ENCODE measurements around the gene HCN2.

DNA sequence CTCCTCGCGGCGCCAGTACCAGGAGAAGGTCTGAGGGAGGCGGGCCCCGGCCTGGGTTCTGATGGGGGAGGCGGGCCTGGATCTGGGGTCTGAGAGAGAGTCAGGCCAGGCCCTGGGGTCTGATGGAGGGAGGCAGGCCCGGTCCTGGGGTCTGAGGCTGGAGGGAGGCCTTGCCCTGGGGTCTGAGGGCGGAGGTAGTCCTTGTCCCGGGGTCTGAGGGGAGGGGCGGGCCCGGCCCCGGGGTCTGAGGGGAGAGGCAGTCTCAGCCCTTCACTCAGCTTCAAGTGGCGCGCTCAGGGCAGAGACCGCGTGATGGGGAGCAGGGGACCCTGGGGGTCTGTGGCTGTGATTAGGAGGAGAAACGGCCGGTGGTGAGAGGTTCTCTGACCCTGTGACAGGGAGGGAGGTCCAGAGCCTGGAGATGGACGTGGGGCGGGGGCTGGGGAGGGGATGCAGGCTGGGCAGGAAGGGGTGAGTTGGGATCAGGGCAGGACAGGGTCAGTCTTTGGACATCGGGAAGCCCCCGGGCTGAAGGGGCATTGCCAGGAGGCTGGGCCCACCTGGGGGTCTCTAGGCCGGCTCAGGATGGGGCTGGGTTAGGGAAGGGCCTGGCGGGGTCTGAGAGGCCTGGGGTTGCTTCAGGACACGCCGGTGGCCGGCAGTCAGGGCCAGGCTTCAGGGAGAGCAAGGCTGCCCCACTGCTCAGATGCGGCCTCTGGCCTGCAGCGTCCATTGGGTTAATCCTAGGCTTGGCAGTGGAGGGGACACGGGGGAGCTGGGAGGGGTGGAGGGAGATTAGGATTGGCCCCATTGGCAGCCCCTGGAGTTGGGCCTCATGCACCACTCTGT is 18.7 kb downstream of the HCN2 start:
- TF ChIP-seq, protein P1, sequence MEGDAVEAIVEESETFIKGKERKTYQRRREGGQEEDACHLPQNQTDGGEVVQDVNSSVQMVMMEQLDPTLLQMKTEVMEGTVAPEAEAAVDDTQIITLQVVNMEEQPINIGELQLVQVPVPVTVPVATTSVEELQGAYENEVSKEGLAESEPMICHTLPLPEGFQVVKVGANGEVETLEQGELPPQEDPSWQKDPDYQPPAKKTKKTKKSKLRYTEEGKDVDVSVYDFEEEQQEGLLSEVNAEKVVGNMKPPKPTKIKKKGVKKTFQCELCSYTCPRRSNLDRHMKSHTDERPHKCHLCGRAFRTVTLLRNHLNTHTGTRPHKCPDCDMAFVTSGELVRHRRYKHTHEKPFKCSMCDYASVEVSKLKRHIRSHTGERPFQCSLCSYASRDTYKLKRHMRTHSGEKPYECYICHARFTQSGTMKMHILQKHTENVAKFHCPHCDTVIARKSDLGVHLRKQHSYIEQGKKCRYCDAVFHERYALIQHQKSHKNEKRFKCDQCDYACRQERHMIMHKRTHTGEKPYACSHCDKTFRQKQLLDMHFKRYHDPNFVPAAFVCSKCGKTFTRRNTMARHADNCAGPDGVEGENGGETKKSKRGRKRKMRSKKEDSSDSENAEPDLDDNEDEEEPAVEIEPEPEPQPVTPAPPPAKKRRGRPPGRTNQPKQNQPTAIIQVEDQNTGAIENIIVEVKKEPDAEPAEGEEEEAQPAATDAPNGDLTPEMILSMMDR (conservative IDR thresholded peaks at IDR 0.05 in 1 of 2, IDR thresholded peaks at IDR 0.05 in 1 of 2; ENCODE audit: extremely low read depth in 1 of 2, insufficient read depth in 1 of 2, low read depth in 1 of 2, low read length in 2 of 2), result no peak
- no peak for TF ChIP-seq EZH2 (IDR thresholded peaks at IDR 0.05; ENCODE audit: borderline replicate concordance, low read length)
